ENCODE results near the gene PUS7. TPM values are rescaled to one million over a fixed set of nuclear protein-coding genes. Genes with fewer than 3 reads are reported as not detected.

The PUS7 gene
- total and polyA plus RNA-seq, 2 of the 4 experiments (the other 2 are of a cell fraction): 11.7 to 17.0 TPM

DNA sequence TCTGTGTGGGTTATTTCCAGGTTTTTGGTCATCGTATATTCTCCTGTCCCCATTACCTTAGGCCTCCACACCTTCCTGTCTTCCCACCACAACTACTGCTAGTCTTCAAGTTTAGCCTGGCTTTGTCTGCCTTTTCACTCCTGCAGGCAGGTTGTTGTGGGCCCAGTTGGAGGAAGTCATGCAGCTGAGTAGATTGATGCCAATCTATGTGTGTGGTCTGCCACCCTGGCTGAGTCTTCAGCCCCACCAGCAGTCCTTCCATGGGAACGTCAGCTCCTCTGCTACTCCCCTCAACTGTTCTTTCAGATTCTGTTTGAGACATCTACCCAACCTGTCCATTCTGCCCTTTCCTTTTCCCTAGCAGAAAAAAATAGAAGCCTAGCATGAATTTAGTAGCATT lies 16.3 kb upstream of the PUS7 start:
- H3K79me1 ChIP-seq (ENCODE audit: low read depth in 1 of 2, low read length in 2 of 2): peaks cover 3 to 30% of the 10 kb centered on the region in 2 experiments
- H2AK5ac ChIP-seq (ENCODE audit: low read depth, low read length): no peak overlapping the region
- ATAC-seq (ENCODE audit: low read depth) (no peak), DNase-seq (no peak)
- peaks cover 37% of the 10 kb centered on the region for H3K36me3 ChIP-seq (ENCODE audit: control insufficient read depth, insufficient read depth, low read length)
- peaks cover 6% of the 10 kb centered on the region for H3K9me1 ChIP-seq (ENCODE audit: insufficient read depth, low read length)
- H2BK120ac ChIP-seq (ENCODE audit: low read depth, low read length): no peak overlapping the region
- peak overlapping the region; percentile 41 for H2AFZ ChIP-seq (replicated peaks; ENCODE audit: low read length, poor library complexity)
- ChIA-PET POLR2A (ENCODE audit: unreplicated experiment) (interaction anchor here (0.5 kb wide), 1 partner anchor 82 kb away, joined by 4 read pairs; no protein-coding TSS in a partner anchor), CTCF (no interaction called here)
- no peaks in the 10 kb centered on the region for H4K20me1 ChIP-seq (ENCODE audit: insufficient read depth, low read length)
- H4K5ac ChIP-seq (ENCODE audit: low read depth, low read length): no peak overlapping the region
- H2BK5ac ChIP-seq (ENCODE audit: low read depth, low read length, poor library complexity, severe bottlenecking): no peak overlapping the region
- H4K91ac ChIP-seq (ENCODE audit: insufficient read depth, low read depth, low read length): no peak overlapping the region
- H3K9me3 ChIP-seq (ENCODE audit: control insufficient read depth, insufficient read depth, low read length): no peaks in the 10 kb centered on the region
- intact Hi-C loops (cut with micrococcal nuclease): no loop called here
- H3K18ac ChIP-seq (ENCODE audit: low read depth, low read length): no peak overlapping the region
- no peak overlapping the region for H3K9ac ChIP-seq (ENCODE audit: low read depth, low read length)
- H3K14ac ChIP-seq (replicated peaks; ENCODE audit: low read depth, low read length): no peak overlapping the region
- dilution Hi-C loops (cut with HindIII; ENCODE audit: low sequenced_read_pairs, unreplicated experiment): no loop called here
- H3K4ac ChIP-seq (ENCODE audit: low read depth, low read length): no peak overlapping the region
- H4K8ac ChIP-seq (ENCODE audit: low read depth in 2 of 2, low read length in 2 of 2): no peak overlapping the region
- TF ChIP-seq, protein P1, sequence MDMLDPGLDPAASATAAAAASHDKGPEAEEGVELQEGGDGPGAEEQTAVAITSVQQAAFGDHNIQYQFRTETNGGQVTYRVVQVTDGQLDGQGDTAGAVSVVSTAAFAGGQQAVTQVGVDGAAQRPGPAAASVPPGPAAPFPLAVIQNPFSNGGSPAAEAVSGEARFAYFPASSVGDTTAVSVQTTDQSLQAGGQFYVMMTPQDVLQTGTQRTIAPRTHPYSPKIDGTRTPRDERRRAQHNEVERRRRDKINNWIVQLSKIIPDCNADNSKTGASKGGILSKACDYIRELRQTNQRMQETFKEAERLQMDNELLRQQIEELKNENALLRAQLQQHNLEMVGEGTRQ (IDR thresholded peaks at IDR 0.05; ENCODE audit: low read depth, low read length): no peak
- no peak for TF ChIP-seq MAFK (IDR thresholded peaks at IDR 0.05; ENCODE audit: low read depth, low read length)
- TF ChIP-seq CEBPB (IDR thresholded peaks at IDR 0.05; ENCODE audit: low read depth, low read length): no peak
- no peak for TF ChIP-seq SMC3 (IDR thresholded peaks at IDR 0.05; ENCODE audit: low read depth, low read length)
- no peak for TF ChIP-seq RFX5 (IDR thresholded peaks at IDR 0.05; ENCODE audit: low read depth, low read length)
- TF ChIP-seq NFE2L2 (IDR thresholded peaks at IDR 0.05; ENCODE audit: low read depth, low read length): no peak
- no peak for TF ChIP-seq BHLHE40 (IDR thresholded peaks at IDR 0.05; ENCODE audit: low read depth, low read length)
- no peak for TF ChIP-seq MAZ (IDR thresholded peaks at IDR 0.05; ENCODE audit: borderline replicate concordance, low read depth, low read length)
- no peak for TF ChIP-seq RAD21 (IDR thresholded peaks at IDR 0.05; ENCODE audit: low read length)
- no peak for TF ChIP-seq MXI1 (IDR thresholded peaks at IDR 0.05; ENCODE audit: borderline replicate concordance, low read depth, low read length)
- TF ChIP-seq CHD1 (IDR thresholded peaks at IDR 0.05; ENCODE audit: low read depth, low read length): no peak
- TF ChIP-seq, protein P2, sequence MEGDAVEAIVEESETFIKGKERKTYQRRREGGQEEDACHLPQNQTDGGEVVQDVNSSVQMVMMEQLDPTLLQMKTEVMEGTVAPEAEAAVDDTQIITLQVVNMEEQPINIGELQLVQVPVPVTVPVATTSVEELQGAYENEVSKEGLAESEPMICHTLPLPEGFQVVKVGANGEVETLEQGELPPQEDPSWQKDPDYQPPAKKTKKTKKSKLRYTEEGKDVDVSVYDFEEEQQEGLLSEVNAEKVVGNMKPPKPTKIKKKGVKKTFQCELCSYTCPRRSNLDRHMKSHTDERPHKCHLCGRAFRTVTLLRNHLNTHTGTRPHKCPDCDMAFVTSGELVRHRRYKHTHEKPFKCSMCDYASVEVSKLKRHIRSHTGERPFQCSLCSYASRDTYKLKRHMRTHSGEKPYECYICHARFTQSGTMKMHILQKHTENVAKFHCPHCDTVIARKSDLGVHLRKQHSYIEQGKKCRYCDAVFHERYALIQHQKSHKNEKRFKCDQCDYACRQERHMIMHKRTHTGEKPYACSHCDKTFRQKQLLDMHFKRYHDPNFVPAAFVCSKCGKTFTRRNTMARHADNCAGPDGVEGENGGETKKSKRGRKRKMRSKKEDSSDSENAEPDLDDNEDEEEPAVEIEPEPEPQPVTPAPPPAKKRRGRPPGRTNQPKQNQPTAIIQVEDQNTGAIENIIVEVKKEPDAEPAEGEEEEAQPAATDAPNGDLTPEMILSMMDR (conservative IDR thresholded peaks at IDR 0.05; ENCODE audit: low read depth, low read length): no peak
- TF ChIP-seq RCOR1 (IDR thresholded peaks at IDR 0.05; ENCODE audit: insufficient replicate concordance, low read length): no peak
- no peak for TF ChIP-seq FOS (IDR thresholded peaks at IDR 0.05; ENCODE audit: low read depth, low read length)
- no peak overlapping the region for H3K23ac ChIP-seq (ENCODE audit: low read depth, low read length)
- no peak overlapping the region for H3K56ac ChIP-seq (ENCODE audit: extremely low read depth, insufficient read depth, low read length)
- in situ Hi-C loops (cut with MboI; ENCODE audit: low sequenced_read_pairs): no loop called here
- no peak overlapping the region for H2BK20ac ChIP-seq (ENCODE audit: low read depth, low read length)
- no TSS peak for BruUV-seq (replicated peaks)
- H3K27me3 ChIP-seq (ENCODE audit: control insufficient read depth, insufficient read depth, low read length): no peaks in the 10 kb centered on the region
- no peak overlapping the region for H3K27ac ChIP-seq (ENCODE audit: insufficient read depth, low read length)
- H3K4me1 ChIP-seq (ENCODE audit: control insufficient read depth, insufficient read depth, low read length): no peaks in the 10 kb centered on the region
- H2AK9ac ChIP-seq (replicated peaks; ENCODE audit: low read depth, low read length, poor library complexity): no peak overlapping the region
- H3K4me2 ChIP-seq (ENCODE audit: low read depth, low read length): no peak overlapping the region
- no peak overlapping the region for H3K4me3 ChIP-seq (ENCODE audit: insufficient read depth, low read depth, low read length)
- H2BK15ac ChIP-seq (ENCODE audit: low read depth, low read length): no peak overlapping the region
- WGBS, 2 experiments (ENCODE audit: extremely low coverage in 2 of 2, insufficient read length in 1 of 2): 40% methylated on average over 1 of the region's 2 CpGs; no CpG with 5 or more reads in 1 of the 2 experiments
